Colonic mucosa (tissue), 4 donors: ENCODE measurements around the gene DGLUCY. TPM values are rescaled to one million over a fixed set of nuclear protein-coding genes. Genes with fewer than 3 reads are reported as not detected.

Experiments
- DNase-seq: peaks from one replicate; pipeline ENCODE4 v3.0.0-alpha.2; 2020
- H3K27ac ChIP-seq: fragments of 200-600 bp; one replicate; pipeline ENCODE4 v1.8.0; 2021
- H3K27me3 ChIP-seq: fragments of 200-600 bp; one replicate; pipeline ENCODE4 v1.8.0; 2021
- H3K36me3 ChIP-seq: fragments of 200-600 bp; one replicate; pipeline ENCODE4 v1.8.0; 2021
- H3K4me1 ChIP-seq: fragments of 200-600 bp; one replicate; pipeline ENCODE4 v1.8.0; 2021; ENCODE audit warnings: mild to moderate bottlenecking
- H3K4me3 ChIP-seq: fragments of 200-600 bp; one replicate; pipeline ENCODE4 v1.8.0; 2021
- H3K9ac ChIP-seq, 2 donors: one replicate each; pipeline ENCODE4 v1.7.0; 2013; ENCODE audit warnings: control low read depth in 2 of 2, low read depth in 2 of 2, low read length in 2 of 2
- H3K9me3 ChIP-seq: fragments of 200-600 bp; one replicate; pipeline ENCODE4 v1.8.0; 2021
- intact Hi-C: fragments of 100-400 bp; cut with DNase I; formaldehyde crosslinking; loops from one replicate; pipeline ENCODE4 v1.14.1; 2022
- total RNA-seq, 2 donors: library from RNA; stranded (reverse); fragmentation: NEBNext Ultra II Directional in 1 of 2; extraction: Animal tissue kit (Norgen Biotek cat#: 25700) in 1 of 2; gene quantifications; one replicate each; pipeline ENCODE4 v1.2.1, GENCODE V29; 2021
- TF ChIP-seq, protein P1 (sequence below): fragments of 200-600 bp; IDR thresholded peaks from one replicate; pipeline ENCODE4 v1.8.0; 2022; ENCODE audit warnings: antibody characterized with exemption, mild to moderate bottlenecking
- donor health status: healthy.
- donor health status: DM: no; HTN: no; CAD: no.
- donor health status: DM: no; HTN: no; CAD: no.

The DGLUCY gene
- total RNA-seq, 2 donors from 2014 or later = 67.3 to 105 TPM

DNA sequence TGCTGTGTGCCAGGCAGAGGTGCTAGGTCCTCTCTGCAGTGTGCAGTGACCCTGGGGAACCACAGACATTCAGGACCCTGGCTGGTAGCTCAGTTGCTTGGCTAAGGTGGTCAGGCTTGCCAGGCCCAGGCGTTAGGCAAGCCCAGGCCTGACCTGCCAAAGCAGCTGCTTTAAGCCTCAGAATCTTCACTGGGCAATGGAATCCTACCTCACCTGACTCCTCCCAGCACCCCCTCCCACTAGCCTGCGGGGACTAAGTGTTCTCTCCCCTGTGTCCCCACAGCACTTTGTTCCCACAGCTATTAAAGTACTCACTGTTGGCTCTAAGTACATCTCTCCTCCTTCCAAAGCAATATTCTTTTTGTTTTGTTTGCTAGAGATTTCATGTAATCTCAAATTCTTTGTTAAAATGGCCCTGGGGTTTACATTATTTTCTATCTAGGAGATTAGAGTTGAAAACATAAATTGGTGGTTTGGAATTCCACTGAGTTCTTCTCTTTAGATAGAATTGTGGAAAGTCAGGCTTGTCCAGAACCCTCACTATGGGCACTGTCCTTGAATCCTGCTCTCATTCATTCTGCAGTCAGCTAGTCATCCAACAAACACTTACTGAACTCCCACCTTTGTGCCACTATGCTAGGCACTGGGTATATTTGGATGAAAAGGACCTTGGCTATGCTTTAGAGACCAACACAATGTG lies 44.4 kb downstream of the DGLUCY start:
- intact Hi-C loops = no loop called here
- peaks cover 20% of the 10 kb centered on the region for H3K4me1 ChIP-seq
- H3K9ac ChIP-seq = no peak overlapping the region
- peaks cover 21% of the 10 kb centered on the region for H3K36me3 ChIP-seq
- no peak overlapping the region for H3K4me3 ChIP-seq
- H3K27ac ChIP-seq = no peak overlapping the region
- H3K9me3 ChIP-seq = no peaks in the 10 kb centered on the region
- no peaks in the 10 kb centered on the region for H3K27me3 ChIP-seq
- TF ChIP-seq, protein P1, sequence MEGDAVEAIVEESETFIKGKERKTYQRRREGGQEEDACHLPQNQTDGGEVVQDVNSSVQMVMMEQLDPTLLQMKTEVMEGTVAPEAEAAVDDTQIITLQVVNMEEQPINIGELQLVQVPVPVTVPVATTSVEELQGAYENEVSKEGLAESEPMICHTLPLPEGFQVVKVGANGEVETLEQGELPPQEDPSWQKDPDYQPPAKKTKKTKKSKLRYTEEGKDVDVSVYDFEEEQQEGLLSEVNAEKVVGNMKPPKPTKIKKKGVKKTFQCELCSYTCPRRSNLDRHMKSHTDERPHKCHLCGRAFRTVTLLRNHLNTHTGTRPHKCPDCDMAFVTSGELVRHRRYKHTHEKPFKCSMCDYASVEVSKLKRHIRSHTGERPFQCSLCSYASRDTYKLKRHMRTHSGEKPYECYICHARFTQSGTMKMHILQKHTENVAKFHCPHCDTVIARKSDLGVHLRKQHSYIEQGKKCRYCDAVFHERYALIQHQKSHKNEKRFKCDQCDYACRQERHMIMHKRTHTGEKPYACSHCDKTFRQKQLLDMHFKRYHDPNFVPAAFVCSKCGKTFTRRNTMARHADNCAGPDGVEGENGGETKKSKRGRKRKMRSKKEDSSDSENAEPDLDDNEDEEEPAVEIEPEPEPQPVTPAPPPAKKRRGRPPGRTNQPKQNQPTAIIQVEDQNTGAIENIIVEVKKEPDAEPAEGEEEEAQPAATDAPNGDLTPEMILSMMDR = no peak
- DNase-seq = no peak

- Histone ChIP-seq H3K9me3 (no peaks in the 10 kb centered on the region), H3K4me1 (peaks cover 14% of the 10 kb centered on the region), H3K27ac (no peak overlapping the region), H3K4me3 (no peak overlapping the region), H3K36me3 (peaks cover 21% of the 10 kb centered on the region), H3K27me3 (no peaks in the 10 kb centered on the region), H3K9ac (no peak overlapping the region)
- TF ChIP-seq, protein P1 = no peak
- intact Hi-C loops = no loop called here
- no peak for DNase-seq
Measured at GRCh38 chr14:91159182-91159581, 45.3 kb downstream of the DGLUCY start.

GRCh38 chr14:91159906-91160305 lies 46.0 kb downstream of the DGLUCY start:
- no peak overlapping the region for H3K4me3 ChIP-seq
- H3K4me1 ChIP-seq = peaks cover 11% of the 10 kb centered on the region
- no peak overlapping the region for H3K27ac ChIP-seq
- peaks cover 21% of the 10 kb centered on the region for H3K36me3 ChIP-seq
- H3K27me3 ChIP-seq = no peaks in the 10 kb centered on the region
- intact Hi-C loops = no loop called here
- TF ChIP-seq, protein P1 = no peak
- no peak overlapping the region for H3K9ac ChIP-seq
- H3K9me3 ChIP-seq = no peaks in the 10 kb centered on the region
- DNase-seq = no peak

- H3K4me1 ChIP-seq = no peaks in the 10 kb centered on the region
- no peak for DNase-seq
Measured at GRCh38 chr14:91163316-91163715, 49.4 kb downstream of the DGLUCY start.

DNA sequence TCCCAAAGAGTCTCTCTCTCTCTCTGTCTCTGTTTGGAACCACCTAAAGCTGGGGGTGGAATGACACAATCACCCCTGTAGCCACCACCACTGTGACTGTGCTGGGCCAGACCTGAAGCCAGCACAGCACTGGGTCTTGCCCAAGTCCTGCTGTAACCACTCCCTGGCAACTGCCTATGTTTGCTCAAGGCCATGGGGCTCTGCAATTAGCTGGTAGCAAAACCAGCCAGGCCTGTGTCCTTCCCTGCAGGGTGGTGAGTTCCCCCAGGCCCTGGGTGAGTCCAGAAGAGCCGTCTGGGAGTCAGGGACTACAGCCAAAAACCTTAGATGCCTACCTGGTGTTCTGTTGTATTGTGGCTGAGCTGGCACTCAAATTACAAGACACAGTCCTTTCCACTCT lies 50.8 kb downstream of the DGLUCY start:
- no peak overlapping the region for H3K9ac ChIP-seq
- H3K27me3 ChIP-seq = no peaks in the 10 kb centered on the region
- TF ChIP-seq, protein P1 = no peak
- H3K4me1 ChIP-seq = no peaks in the 10 kb centered on the region
- peaks cover 26% of the 10 kb centered on the region for H3K36me3 ChIP-seq
- no peak overlapping the region for H3K27ac ChIP-seq
- intact Hi-C loops = no loop called here
- H3K4me3 ChIP-seq = no peak overlapping the region
- H3K9me3 ChIP-seq = no peaks in the 10 kb centered on the region
- peak; percentile 72 for DNase-seq

More at GRCh38 chr14:91163316-91163715, 49.4 kb downstream of the DGLUCY start:
- Histone ChIP-seq H3K36me3 (peaks cover 26% of the 10 kb centered on the region), H3K27ac (no peak overlapping the region), H3K9me3 (no peaks in the 10 kb centered on the region), H3K27me3 (no peaks in the 10 kb centered on the region), H3K4me3 (no peak overlapping the region), H3K9ac (no peak overlapping the region)
- TF ChIP-seq, protein P1 = no peak
- intact Hi-C loops = no loop called here
